ENCODE results near the gene SLC18A3.

- TF ChIP-seq CTCF (IDR thresholded peaks at IDR 0.05) (no peak), POLR2AphosphoS5 (IDR thresholded peaks at IDR 0.05) (no peak), POLR2A (IDR thresholded peaks at IDR 0.05) (no peak)
Observed at GRCh38 chr10:49601857-49602256, 8.3 kb upstream of the SLC18A3 start.

Measured in breast epithelium (tissue), 3 donors.